A673 (cell line): Measurements from ENCODE around the gene CCDC88B. TPM values are rescaled to one million over a fixed set of nuclear protein-coding genes. Genes with fewer than 3 reads are reported as not detected.

Source experiments
- BruUV-seq: library from RNA; stranded (reverse); fragments of 400-500 nt; replicated peaks from 2 replicates; lab custom pipeline; 2021; lab: Mats Ljungman, UMichigan
- CTCF ChIA-PET: fragments of 300-600 bp; sonication (Branson Sonifier 250); formaldehyde crosslinking; loops from one replicate; lab custom pipeline; 2022; ENCODE audit warnings: antibody characterized with exemption; lab: Charles Lee
- POLR2A ChIA-PET: fragments of 300-600 bp; sonication (Branson Sonifier 250); formaldehyde crosslinking; loops from one replicate; lab custom pipeline; 2022; ENCODE audit warnings: antibody characterized with exemption; ENCODE audit not compliant: low non-redundant PET; lab: Charles Lee
- DNase-seq: peaks from one replicate; pipeline ENCODE4 v3.0.0-alpha.2; 2015; ENCODE audit warnings: low spot score
- H3K27ac ChIP-seq: fragments of 200-600 bp; sonication (generic); 2 replicates; pipeline ENCODE4 v1.5.1; 2016; ENCODE audit warnings: mixed run types, low read depth, mild to moderate bottlenecking, mixed read lengths, antibody characterized with exemption, low read length; ENCODE audit not compliant: poor library complexity, severe bottlenecking
- H3K27me3 ChIP-seq: fragments of 200-600 bp; sonication (generic); replicated peaks from 2 replicates; pipeline ENCODE4 v1.6.1; 2017; ENCODE audit warnings: mixed run types, low read depth, mild to moderate bottlenecking, mixed read lengths, antibody characterized with exemption, low read length; ENCODE audit not compliant: insufficient read depth, poor library complexity
- H3K36me3 ChIP-seq: fragments of 200-600 bp; sonication (generic); 2 replicates; pipeline ENCODE4 v1.6.1; 2016; ENCODE audit warnings: mixed run types, mild to moderate bottlenecking, mixed read lengths, antibody characterized with exemption, low read length; ENCODE audit not compliant: insufficient read depth, poor library complexity, severe bottlenecking
- H3K4me1 ChIP-seq: fragments of 200-600 bp; sonication (generic); 2 replicates; pipeline ENCODE4 v1.6.1; 2017; ENCODE audit warnings: mixed run types, mild to moderate bottlenecking, mixed read lengths, antibody characterized with exemption, low read length; ENCODE audit not compliant: insufficient read depth, poor library complexity, severe bottlenecking
- H3K4me3 ChIP-seq: fragments of 200-600 bp; sonication (generic); 2 replicates; pipeline ENCODE4 v1.5.1; 2016; ENCODE audit warnings: low read depth, mixed run types, mild to moderate bottlenecking, mixed read lengths, low read length; ENCODE audit not compliant: poor library complexity, severe bottlenecking
- H3K9me3 ChIP-seq: fragments of 200-600 bp; sonication (generic); 2 replicates; pipeline ENCODE4 v1.6.1; 2016; ENCODE audit warnings: mixed run types, low read depth, mild to moderate bottlenecking, mixed read lengths, antibody characterized with exemption, low read length; ENCODE audit not compliant: poor library complexity, severe bottlenecking
- CTCF ChIP-seq: fragments of 300-800, 200-600 bp; sonication (generic); conservative IDR thresholded peaks from 2 replicates; pipeline ENCODE4 v1.5.1; 2017; ENCODE audit warnings: low read depth, mild to moderate bottlenecking, antibody characterized with exemption, low read length, moderate library complexity, mixed read lengths
- EZH2 ChIP-seq: fragments of 200-600 bp; sonication (generic); IDR thresholded peaks from 2 replicates; pipeline ENCODE4 v1.6.1; 2017; ENCODE audit warnings: borderline replicate concordance, low read depth, mild to moderate bottlenecking, mixed read lengths, antibody characterized with exemption, low read length; ENCODE audit not compliant: poor library complexity, severe bottlenecking
- intact Hi-C: fragments of 100-400 bp; cut with micrococcal nuclease; formaldehyde crosslinking; loops from one replicate; pipeline ENCODE4 v1.10.0; 2022; ENCODE audit not compliant: unreplicated experiment
- total RNA-seq: library from RNA; stranded (reverse); gene quantifications from 2 replicates; pipeline ENCODE4 v1.2.3, GENCODE V29; 2021

CCDC88B gene
- total RNA-seq, 1 experiment from 2014 or later, result 0.47 TPM

- no peak for DNase-seq
- POLR2A ChIA-PET, result no interaction called here
Measured at GRCh38 chr11:64385945-64386704, 46.1 kb downstream of the CCDC88B start.

GRCh38 chr11:64387916-64388315 lies 47.9 kb downstream of the CCDC88B start:
- ChIA-PET CTCF (no interaction called here), POLR2A (no interaction called here)
- intact Hi-C loops, result no loop called here
- no peak for DNase-seq
- H3K4me1 ChIP-seq, result no peaks in the 10 kb centered on the region
- H3K9me3 ChIP-seq, result no peaks in the 10 kb centered on the region
- no peaks in the 10 kb centered on the region for H3K36me3 ChIP-seq
- no peak overlapping the region for H3K4me3 ChIP-seq
- no peak overlapping the region for H3K27ac ChIP-seq
- TF ChIP-seq EZH2 (no peak), CTCF (no peak)
- BruUV-seq, result no TSS peak
- no peaks in the 10 kb centered on the region for H3K27me3 ChIP-seq

More at GRCh38 chr11:64385945-64386704, 46.1 kb downstream of the CCDC88B start:
- H3K4me1 ChIP-seq, result no peaks in the 10 kb centered on the region
- BruUV-seq, result no TSS peak
- no peaks in the 10 kb centered on the region for H3K36me3 ChIP-seq
- no peak overlapping the region for H3K4me3 ChIP-seq
- TF ChIP-seq CTCF (no peak), EZH2 (no peak)
- no peaks in the 10 kb centered on the region for H3K9me3 ChIP-seq
- intact Hi-C loops, result no loop called here
- no peaks in the 10 kb centered on the region for H3K27me3 ChIP-seq
- H3K27ac ChIP-seq, result no peak overlapping the region
- CTCF ChIA-PET, result interaction anchor here (0.6 kb wide), 1 partner anchor 63 kb away, joined by 3 read pairs; no protein-coding TSS in a partner anchor

- Histone ChIP-seq H3K9me3 (no peaks in the 10 kb centered on the region), H3K4me1 (no peaks in the 10 kb centered on the region), H3K4me3 (no peak overlapping the region), H3K27ac (no peak overlapping the region), H3K27me3 (no peaks in the 10 kb centered on the region), H3K36me3 (no peaks in the 10 kb centered on the region)
- no TSS peak for BruUV-seq
- DNase-seq, result no peak
- intact Hi-C loops, result no loop called here
- POLR2A ChIA-PET, result no interaction called here
- TF ChIP-seq CTCF (no peak), EZH2 (no peak)
- CTCF ChIA-PET, result no interaction called here
Measured at GRCh38 chr11:64388894-64389293, 48.9 kb downstream of the CCDC88B start.
